Right lobe of liver (tissue), 4 donors: ENCODE data around the gene EXOSC7.

Source experiments
- CTCF ChIP-seq, 4 donors: fragments of 200-600 bp in 3 of 4; fragments of 450-650 bp in 1 of 4; IDR thresholded peaks; one replicate each; pipeline versions ENCODE4 v1.5.1 to v1.8.0; 2016 to 2022; ENCODE audit warnings: antibody characterized with exemption in 4 of 4, mild to moderate bottlenecking in 2 of 4
- POLR2A ChIP-seq: fragments of 450-650 bp; IDR thresholded peaks from one replicate; pipeline ENCODE4 v1.6.1; 2017; ENCODE audit warnings: antibody characterized with exemption, mild to moderate bottlenecking
- donor health status: DM: no; HTN: no; CAD: no.
- donor health status: DM: no; HTN: no; CAD: no.
- donor health status: DM: no; HTN: yes; CAD: no.

GRCh38 chr3:44952689-44953088 lies 23.4 kb upstream of the EXOSC7 start:
- no peak for TF ChIP-seq POLR2A
- no peak for TF ChIP-seq CTCF (IDR thresholded peaks at IDR 0.05)
